ENCODE measurements around the gene ARHGEF12. TPM values are rescaled to one million over a fixed set of nuclear protein-coding genes. Genes with fewer than 3 reads are reported as not detected.

ARHGEF12 gene
- polyA plus RNA-seq, 3 donors, result 0.25 to 0.87 (median 0.27) TPM

DNA sequence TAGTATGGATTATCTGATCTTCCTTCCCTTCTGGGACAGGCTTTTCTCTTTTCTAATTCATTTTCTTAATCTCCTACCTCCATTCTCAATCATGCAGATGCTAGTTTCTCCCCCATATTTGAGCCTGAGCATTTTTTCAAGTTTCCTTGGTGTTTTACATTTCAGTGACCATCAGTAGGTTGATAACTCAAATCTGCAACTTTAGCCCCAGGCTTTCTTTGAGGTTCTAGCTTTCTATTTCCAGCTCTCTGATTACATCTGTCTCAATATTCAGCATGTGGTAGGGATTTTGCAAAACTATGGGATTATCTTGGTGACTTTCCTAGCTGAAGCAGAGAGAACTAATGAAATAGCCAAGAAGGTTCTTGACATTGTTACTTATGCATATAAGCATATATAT lies 67.8 kb downstream of the ARHGEF12 start:
- no peaks in the 10 kb centered on the region for H3K36me3 Mint-ChIP-seq
- H3K27me3 Mint-ChIP-seq (ENCODE audit: low read depth in 3 of 3), result peaks cover 12 to 29% (median 26%) of the 10 kb centered on the region in 3 donors
- H3K4me2 ChIP-seq (replicated peaks; ENCODE audit: extremely low read depth, low read length, poor library complexity, severe bottlenecking), result no peak overlapping the region
- H3K9me3 Mint-ChIP-seq, result no peaks in the 10 kb centered on the region
- TF ChIP-seq, protein P1, sequence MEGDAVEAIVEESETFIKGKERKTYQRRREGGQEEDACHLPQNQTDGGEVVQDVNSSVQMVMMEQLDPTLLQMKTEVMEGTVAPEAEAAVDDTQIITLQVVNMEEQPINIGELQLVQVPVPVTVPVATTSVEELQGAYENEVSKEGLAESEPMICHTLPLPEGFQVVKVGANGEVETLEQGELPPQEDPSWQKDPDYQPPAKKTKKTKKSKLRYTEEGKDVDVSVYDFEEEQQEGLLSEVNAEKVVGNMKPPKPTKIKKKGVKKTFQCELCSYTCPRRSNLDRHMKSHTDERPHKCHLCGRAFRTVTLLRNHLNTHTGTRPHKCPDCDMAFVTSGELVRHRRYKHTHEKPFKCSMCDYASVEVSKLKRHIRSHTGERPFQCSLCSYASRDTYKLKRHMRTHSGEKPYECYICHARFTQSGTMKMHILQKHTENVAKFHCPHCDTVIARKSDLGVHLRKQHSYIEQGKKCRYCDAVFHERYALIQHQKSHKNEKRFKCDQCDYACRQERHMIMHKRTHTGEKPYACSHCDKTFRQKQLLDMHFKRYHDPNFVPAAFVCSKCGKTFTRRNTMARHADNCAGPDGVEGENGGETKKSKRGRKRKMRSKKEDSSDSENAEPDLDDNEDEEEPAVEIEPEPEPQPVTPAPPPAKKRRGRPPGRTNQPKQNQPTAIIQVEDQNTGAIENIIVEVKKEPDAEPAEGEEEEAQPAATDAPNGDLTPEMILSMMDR (IDR thresholded peaks at IDR 0.05), result no peak
- intact Hi-C loops (cut with micrococcal nuclease), result no loop called here
- H3K27ac Mint-ChIP-seq, result no peak overlapping the region
- no peaks in the 10 kb centered on the region for H3K79me2 ChIP-seq (ENCODE audit: insufficient read depth, low read length)
- H3K27me3 ChIP-seq (ENCODE audit: control insufficient read depth in 2 of 2, insufficient read depth in 2 of 2, low read length in 2 of 2), result peaks cover 30 to 44% of the 10 kb centered on the region in 2 donors
- no peak overlapping the region for H2AFZ ChIP-seq (ENCODE audit: insufficient read depth, low read depth, low read length, poor library complexity, severe bottlenecking)
- no peak overlapping the region for H3K4me3 ChIP-seq (replicated peaks in 1 of 3; ENCODE audit: low read depth in 2 of 3, low read length in 3 of 3)
- H3K4me3 Mint-ChIP-seq, result no peak overlapping the region
- no peaks in the 10 kb centered on the region for H3K4me1 ChIP-seq (ENCODE audit: control insufficient read depth in 1 of 2, insufficient read depth in 2 of 2, low read length in 2 of 2)
- H3K9me3 ChIP-seq (replicated peaks in 1 of 2; ENCODE audit: control insufficient read depth in 1 of 2, insufficient read depth in 1 of 2, low read length in 2 of 2), result no peaks in the 10 kb centered on the region
- no peaks in the 10 kb centered on the region for H4K20me1 ChIP-seq (ENCODE audit: insufficient read depth, low read length)
- H3K36me3 ChIP-seq (replicated peaks in 1 of 2; ENCODE audit: control insufficient read depth in 1 of 2, insufficient read depth in 2 of 2, low read length in 2 of 2), result no peaks in the 10 kb centered on the region
- no peak for DNase-seq
- H3K4me1 Mint-ChIP-seq, result peaks cover 2% of the 10 kb centered on the region
- H3K27ac ChIP-seq (ENCODE audit: low read depth in 1 of 2, low read length in 2 of 2), result no peak overlapping the region
- H3K9ac ChIP-seq (ENCODE audit: insufficient read depth, low read length, poor library complexity, severe bottlenecking), result no peak overlapping the region

DNA sequence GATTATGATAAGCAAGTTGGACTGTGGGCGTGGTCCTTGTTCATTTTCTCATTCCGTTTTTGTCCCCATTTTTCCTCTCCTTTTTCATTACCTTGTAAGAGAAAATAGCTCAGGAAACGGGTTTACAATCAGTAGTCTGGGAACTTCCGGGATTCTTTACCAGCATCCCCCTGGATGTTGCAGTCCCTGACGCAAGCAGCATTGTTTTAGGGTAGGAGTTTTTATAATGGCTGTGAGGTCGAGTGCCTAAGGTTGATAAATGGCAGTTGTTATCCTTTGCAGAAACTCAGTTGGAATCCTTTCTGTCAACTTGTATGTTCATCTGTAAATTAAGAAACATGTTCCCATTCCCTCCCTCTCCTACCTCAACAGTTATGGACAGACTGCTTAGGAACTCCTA lies 68.3 kb downstream of the ARHGEF12 start:
- peaks cover 8 to 26% (median 25%) of the 10 kb centered on the region in 3 donors for H3K27me3 Mint-ChIP-seq (ENCODE audit: low read depth in 3 of 3)
- Histone ChIP-seq H3K9me3 (replicated peaks in 1 of 2; ENCODE audit: control insufficient read depth in 1 of 2, insufficient read depth in 1 of 2, low read length in 2 of 2) (no peaks in the 10 kb centered on the region), H3K9ac (ENCODE audit: insufficient read depth, low read length, poor library complexity, severe bottlenecking) (no peak overlapping the region), H3K4me3 (replicated peaks in 1 of 3; ENCODE audit: low read depth in 2 of 3, low read length in 3 of 3) (no peak overlapping the region), H3K4me1 (ENCODE audit: control insufficient read depth in 1 of 2, insufficient read depth in 2 of 2, low read length in 2 of 2) (no peaks in the 10 kb centered on the region), H4K20me1 (ENCODE audit: insufficient read depth, low read length) (no peaks in the 10 kb centered on the region), H3K4me2 (replicated peaks; ENCODE audit: extremely low read depth, low read length, poor library complexity, severe bottlenecking) (no peak overlapping the region), H2AFZ (ENCODE audit: insufficient read depth, low read depth, low read length, poor library complexity, severe bottlenecking) (no peak overlapping the region), H3K36me3 (replicated peaks in 1 of 2; ENCODE audit: control insufficient read depth in 1 of 2, insufficient read depth in 2 of 2, low read length in 2 of 2) (no peaks in the 10 kb centered on the region), H3K27me3 (ENCODE audit: control insufficient read depth in 2 of 2, insufficient read depth in 2 of 2, low read length in 2 of 2) (peaks cover 29 to 42% of the 10 kb centered on the region in 2 donors), H3K27ac (ENCODE audit: low read depth in 1 of 2, low read length in 2 of 2) (no peak overlapping the region), H3K79me2 (ENCODE audit: insufficient read depth, low read length) (no peaks in the 10 kb centered on the region)
- no peak overlapping the region for H3K27ac Mint-ChIP-seq
- TF ChIP-seq, protein P1 (IDR thresholded peaks at IDR 0.05), result no peak
- H3K36me3 Mint-ChIP-seq, result no peaks in the 10 kb centered on the region
- WGBS (ENCODE audit: insufficient coverage), result 95% methylated on average over 3 of the region's 6 CpGs
- no peak overlapping the region for H3K4me3 Mint-ChIP-seq
- intact Hi-C loops (cut with micrococcal nuclease), result no loop called here
- H3K4me1 Mint-ChIP-seq, result peaks cover 2% of the 10 kb centered on the region
- H3K9me3 Mint-ChIP-seq, result no peaks in the 10 kb centered on the region
- DNase-seq, result no peak
